GM18951 (cell line): ENCODE data around the gene NAGLU.

Source experiments
- POLR2A ChIP-seq: IDR thresholded peaks from 4 replicates; pipeline ENCODE4 v1.6.1; 2011; ENCODE audit warnings: mild to moderate bottlenecking; ENCODE audit not compliant: insufficient read length, insufficient read depth; ENCODE audit errors: extremely low read depth
- in situ Hi-C: fragments of 300-500 bp; cut with MboI; formaldehyde crosslinking; loops from one replicate; pipeline ENCODE4 v1.12.0; 2022; ENCODE audit warnings: low sequenced_read_pairs, mixed read lengths, inconsistent platforms; ENCODE audit not compliant: unreplicated experiment

The NAGLU gene

GRCh38 chr17:42586514-42587230 is 50.6 kb downstream of the NAGLU start:
- in situ Hi-C loops: no loop called here

GRCh38 chr17:42590886-42591285 is 54.8 kb downstream of the NAGLU start:
- no peak for TF ChIP-seq POLR2A
- in situ Hi-C loops: no loop called here

More at GRCh38 chr17:42586514-42587230, 50.6 kb downstream of the NAGLU start:
- no peak for TF ChIP-seq POLR2A

GRCh38 chr17:42591411-42591810 is 55.4 kb downstream of the NAGLU start:
- in situ Hi-C loops: no loop called here
- no peak for TF ChIP-seq POLR2A
